Measurements from ENCODE around the gene UBE2I.

GRCh38 chr16:1320097-1320496 is 10.7 kb downstream of the UBE2I start:
- TF ChIP-seq FOXP2 (optimal IDR thresholded peaks at IDR 0.05; ENCODE audit: control extremely low read depth, extremely low read length, insufficient read depth) (no peak), POLR2AphosphoS5 (IDR thresholded peaks at IDR 0.05; ENCODE audit: borderline replicate concordance, low read depth, low read length) (no peak)

Measured in SK-N-MC (cell line).